Chondrocyte (in vitro differentiated cells): ENCODE results near the gene ACOT6. TPM values are rescaled to one million over a fixed set of nuclear protein-coding genes. Genes with fewer than 3 reads are reported as not detected.
A peak's percentile ranks its signal among the peaks of the same experiment; 100 is the strongest.
"Not testable (repeated sequence)": the region's sequence is repeated elsewhere in the genome, so short reads cannot be mapped to it uniquely, and the experiment has no call there.

Experiments
- DNase-seq: peaks from one replicate; pipeline ENCODE4 v3.0.0; 2021; ENCODE audit warnings: mixed read lengths, low spot score
- H3K27ac Mint-ChIP-seq: one replicate; pipeline ENCODE4 v1.8.0; 2021; ENCODE audit warnings: mild to moderate bottlenecking, moderate library complexity, mixed read lengths; ENCODE audit not compliant: unreplicated experiment
- H3K27me3 Mint-ChIP-seq: 2 replicates; pipeline ENCODE4 v1.8.0; 2021; ENCODE audit warnings: low read depth, mixed read lengths
- H3K36me3 Mint-ChIP-seq: 2 replicates; pipeline ENCODE4 v1.8.0; 2021; ENCODE audit warnings: low read depth, mixed read lengths
- H3K4me1 Mint-ChIP-seq: 2 replicates; pipeline ENCODE4 v1.8.0; 2021; ENCODE audit warnings: low read depth, mild to moderate bottlenecking, mixed read lengths
- H3K4me3 Mint-ChIP-seq: one replicate; pipeline ENCODE4 v1.8.0; 2021; ENCODE audit warnings: mild to moderate bottlenecking, moderate library complexity, mixed read lengths; ENCODE audit not compliant: unreplicated experiment
- H3K9me3 Mint-ChIP-seq: 2 replicates; pipeline ENCODE4 v1.8.0; 2021; ENCODE audit warnings: low read depth, mixed read lengths
- CTCF ChIP-seq: fragments of 200-600 bp; sonication (generic); IDR thresholded peaks from 2 replicates; pipeline ENCODE4 v1.5.0; 2021; ENCODE audit warnings: antibody characterized with exemption, mild to moderate bottlenecking, moderate library complexity
- total RNA-seq: library from RNA; stranded (reverse); gene quantifications from 3 replicates; pipeline ENCODE4 v1.2.1, GENCODE V29; 2021

ACOT6 gene
- total RNA-seq, 1 donor from 2014 or later = not detected

DNA sequence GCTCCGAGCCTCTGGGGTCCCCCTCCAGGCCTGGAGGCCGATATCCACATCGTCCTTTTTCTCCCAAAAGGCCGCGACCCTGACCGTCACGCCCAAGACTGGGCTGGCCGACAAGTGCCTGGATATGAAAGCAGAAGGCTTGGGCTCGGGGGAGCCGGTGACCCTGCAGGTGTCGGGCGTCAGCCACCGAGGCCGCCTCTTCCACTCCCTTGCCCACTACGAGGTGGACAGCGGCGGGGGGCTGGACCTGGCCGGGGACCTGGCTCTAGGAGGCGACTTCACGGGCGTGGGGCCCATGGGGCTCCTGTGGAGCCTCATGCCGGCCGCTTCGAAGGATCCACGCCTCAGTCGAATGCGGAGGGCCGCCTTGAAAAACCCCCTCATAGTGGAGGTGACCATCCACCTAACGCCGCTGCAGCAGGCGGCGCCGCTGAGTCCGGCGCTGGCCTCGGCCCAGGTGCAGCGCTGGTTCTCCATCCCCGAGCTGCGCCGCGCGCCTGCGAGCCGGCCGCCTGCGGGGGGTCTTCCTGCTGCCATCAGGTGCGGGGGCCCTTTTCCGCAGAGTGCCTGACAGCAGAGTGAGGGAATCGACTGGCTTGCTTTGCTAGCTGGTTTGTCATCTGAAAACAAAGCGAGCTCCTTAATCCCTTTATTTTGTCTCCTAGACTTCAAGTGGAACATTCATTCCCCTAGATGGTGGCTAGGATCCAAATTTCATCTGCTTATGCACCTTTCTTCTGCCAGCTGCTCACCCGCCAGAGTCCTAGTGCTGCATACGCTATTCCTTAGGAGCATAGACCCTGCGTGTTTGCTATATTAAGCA lies 21.9 kb downstream of the ACOT6 start:
- no peak for DNase-seq
- H3K27me3 Mint-ChIP-seq = no peaks in the 10 kb centered on the region
- peak overlapping the region; percentile 66 for H3K4me3 Mint-ChIP-seq
- H3K27ac Mint-ChIP-seq = no peak overlapping the region
- TF ChIP-seq CTCF = peak; percentile 1
- peaks cover 13% of the 10 kb centered on the region for H3K4me1 Mint-ChIP-seq
- no peaks in the 10 kb centered on the region for H3K9me3 Mint-ChIP-seq
- H3K36me3 Mint-ChIP-seq = no peaks in the 10 kb centered on the region

DNA sequence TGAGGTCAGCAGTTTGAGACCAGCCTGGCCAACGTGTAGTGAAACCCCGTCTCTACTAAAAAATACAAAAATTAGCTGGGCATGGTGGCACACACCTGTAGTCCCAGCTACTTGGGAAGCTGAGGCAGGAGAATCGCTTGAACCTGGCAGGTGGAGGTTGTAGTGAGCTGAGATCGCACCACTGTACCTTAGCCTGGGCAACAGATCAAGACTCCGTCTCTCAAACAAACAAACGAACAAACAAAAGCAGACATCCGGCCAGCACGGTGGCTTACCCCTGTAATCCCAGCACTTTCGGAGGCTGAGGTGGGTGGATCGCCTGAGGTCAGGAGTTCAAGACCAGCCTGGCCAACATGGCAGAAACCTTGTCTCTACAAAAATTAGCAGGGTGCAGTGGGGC lies 24.0 kb downstream of the ACOT6 start:
- peaks cover 24% of the 10 kb centered on the region for H3K4me1 Mint-ChIP-seq
- H3K4me3 Mint-ChIP-seq, H3K27ac Mint-ChIP-seq, DNase-seq, H3K27me3 Mint-ChIP-seq, H3K9me3 Mint-ChIP-seq, H3K36me3 Mint-ChIP-seq: not testable (repeated sequence)

- Mint-ChIP-seq H3K27me3 (no peaks in the 10 kb centered on the region), H3K27ac (no peak overlapping the region), H3K4me1 (peaks cover 24% of the 10 kb centered on the region), H3K9me3 (no peaks in the 10 kb centered on the region), H3K4me3 (no peak overlapping the region), H3K36me3 (no peaks in the 10 kb centered on the region)
- DNase-seq = no peak
- TF ChIP-seq CTCF = no peak
Measured at GRCh38 chr14:73637830-73638229, 25.5 kb downstream of the ACOT6 start.

DNA sequence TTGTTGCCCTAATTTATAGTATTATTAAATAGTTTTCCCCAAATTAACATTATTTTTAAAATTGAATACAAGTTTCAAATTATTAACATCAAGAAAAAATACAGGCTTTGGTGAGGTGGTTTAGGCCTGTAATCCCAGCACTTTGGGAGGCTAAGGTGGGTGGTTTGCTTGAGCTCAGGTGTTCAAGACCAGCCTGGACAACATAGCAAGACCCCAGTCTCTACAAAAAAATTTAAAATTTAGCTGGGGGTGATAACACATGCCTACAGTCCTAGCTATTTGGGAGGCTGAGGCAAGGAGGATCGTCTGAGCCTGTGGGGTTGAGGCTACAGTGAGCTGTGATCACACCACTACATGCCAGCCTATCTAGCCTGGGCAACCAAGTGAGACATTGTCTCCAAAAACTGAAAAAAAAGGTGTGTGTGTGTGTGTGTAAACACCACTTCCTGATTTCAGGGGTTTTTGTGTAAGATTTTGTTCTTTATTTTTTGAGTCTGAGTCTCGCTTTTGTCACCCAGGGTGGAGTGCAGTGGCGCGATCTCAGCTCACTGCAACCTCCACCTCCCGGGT lies 28.6 kb downstream of the ACOT6 start:
- H3K4me3 Mint-ChIP-seq = no peak overlapping the region

DNA sequence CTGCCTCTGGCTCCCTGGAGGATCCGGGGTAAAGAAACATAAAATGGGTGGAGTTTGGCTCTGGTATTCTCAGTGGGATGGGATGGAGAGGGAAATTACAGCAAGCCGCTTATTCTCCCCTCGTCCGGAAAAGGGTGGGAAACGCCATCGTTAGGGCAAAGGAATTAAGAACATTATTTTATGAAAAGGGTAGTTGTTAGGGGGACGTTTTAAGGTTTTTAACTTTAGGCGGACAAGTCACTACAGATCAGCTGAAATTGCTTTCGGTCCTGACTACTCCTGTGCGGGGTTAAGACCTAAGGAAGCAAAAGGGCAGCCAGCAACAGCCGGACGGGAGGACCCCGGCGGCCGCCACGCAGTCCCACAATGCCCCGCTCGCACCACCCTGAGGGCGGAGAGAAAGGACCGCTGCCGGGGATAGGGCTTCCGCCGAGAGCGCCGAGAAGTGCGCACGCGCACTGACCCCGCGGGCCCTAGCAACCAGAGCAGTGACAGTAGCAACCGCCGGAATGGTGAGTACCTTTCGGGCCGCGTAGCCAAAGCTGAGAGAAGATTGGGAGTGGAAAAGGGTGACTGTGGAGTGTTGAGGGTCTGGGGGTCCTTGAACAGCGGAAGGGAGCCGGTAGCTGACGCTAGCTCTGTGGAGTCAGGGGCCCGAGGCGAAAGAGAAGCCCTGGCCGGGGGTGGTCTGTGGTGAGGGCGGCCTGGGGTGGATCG lies 32.4 kb downstream of the ACOT6 start, which contains the start of gene DNAL1:
Gene DNAL1 (plus strand): TSS at position 456 of the 717 bp plus-strand sequence. CDS start 54 bp downstream, at position 510.
- TF ChIP-seq CTCF = peak; percentile 19
- DNase-seq = peak; percentile 97
- peaks cover 30% of the 10 kb centered on the region for H3K4me1 Mint-ChIP-seq
- no peaks in the 10 kb centered on the region for H3K36me3 Mint-ChIP-seq
- H3K27me3 Mint-ChIP-seq = no peaks in the 10 kb centered on the region
- no peaks in the 10 kb centered on the region for H3K9me3 Mint-ChIP-seq
- peak within 1 kb of the TSS; percentile 87 for H3K27ac Mint-ChIP-seq
- H3K4me3 Mint-ChIP-seq = peak within 1 kb of the TSS; percentile 98

More for the DNA sequence above, 28.6 kb downstream of the ACOT6 start:
- DNase-seq = no peak
- TF ChIP-seq CTCF = no peak
- Mint-ChIP-seq H3K4me1 (peaks cover 39% of the 10 kb centered on the region), H3K27me3 (no peaks in the 10 kb centered on the region), H3K27ac (no peak overlapping the region), H3K36me3 (no peaks in the 10 kb centered on the region), H3K9me3 (no peaks in the 10 kb centered on the region)
